Measurements from ENCODE around the gene PCDHA8. TPM values are rescaled to one million over a fixed set of nuclear protein-coding genes. Genes with fewer than 3 reads are reported as not detected.
"Not testable (repeated sequence)": the region's sequence is repeated elsewhere in the genome, so short reads cannot be mapped to it uniquely, and the experiment has no call there.

PCDHA8 gene
- total RNA-seq, 1 donor from 2014 or later, result 0.08 TPM

- ATAC-seq, result not testable (repeated sequence)
These were observed 11.2 kb upstream of the PCDHA8 start for GRCh38 chr5:140829511-140830501.

GRCh38 chr5:140833993-140834392 lies 7.0 kb upstream of the PCDHA8 start, which contains the start of gene PCDHA7:
PCDHA7 (plus strand) TSS chr5:140834269; CDS start chr5:140834384, 115 bp downstream.
- ATAC-seq, result no peak

GRCh38 chr5:140834439-140835008 lies 6.5 kb upstream of the PCDHA8 start:
- not testable (repeated sequence) for ATAC-seq

- no peak for ATAC-seq
These were observed 5.1 kb upstream of the PCDHA8 start for GRCh38 chr5:140835622-140836510.

- ATAC-seq, result no peak
These were observed 2.1 kb downstream of the PCDHA8 start for GRCh38 chr5:140842798-140843733.

- not testable (repeated sequence) for ATAC-seq
These were observed 7.4 kb downstream of the PCDHA8 start, which contains the start of gene PCDHA9 for GRCh38 chr5:140848139-140849102. PCDHA9 (plus strand) TSS chr5:140848382; CDS start chr5:140848496, 114 bp downstream.

GRCh38 chr5:140849831-140850634 lies 9.0 kb downstream of the PCDHA8 start:
- ATAC-seq, result not testable (repeated sequence)

- no peak for ATAC-seq
These were observed 15.0 kb downstream of the PCDHA8 start, which contains the start of gene PCDHA10 for GRCh38 chr5:140855772-140856674. PCDHA10 (plus strand) TSS chr5:140855897; CDS start chr5:140856049, 152 bp downstream.

- no peak for ATAC-seq
These were observed 16.4 kb downstream of the PCDHA8 start for GRCh38 chr5:140857177-140857986.

GRCh38 chr5:140857987-140858240 lies 16.9 kb downstream of the PCDHA8 start:
- no peak for ATAC-seq

GRCh38 chr5:140862441-140863295 lies 21.7 kb downstream of the PCDHA8 start:
- ATAC-seq, result no peak

GRCh38 chr5:140868721-140869554 lies 28.0 kb downstream of the PCDHA8 start, which contains the start of gene PCDHA11:
PCDHA11 (plus strand) TSS chr5:140868957; CDS start chr5:140869104, 147 bp downstream.
- no peak for ATAC-seq

GRCh38 chr5:140869555-140869886 lies 28.5 kb downstream of the PCDHA8 start:
- no peak for ATAC-seq

- ATAC-seq, result no peak
These were observed 29.5 kb downstream of the PCDHA8 start for GRCh38 chr5:140870221-140871201.

All from esophagus mucosa (tissue), 1 donor.